Spleen (tissue), 11 donors: ENCODE measurements around the gene CNDP2. TPM values are rescaled to one million over a fixed set of nuclear protein-coding genes. Genes with fewer than 3 reads are reported as not detected.

ENCODE experiments used
- DNase-seq: peaks from one replicate; pipeline ENCODE4 v3.0.0-alpha.2; 2020
- H3K27ac ChIP-seq, 8 donors: fragments of 200-600 bp; sonication (generic) in 7 of 8; 1 replicate in 4 of 8; 2 replicates in 4 of 8; pipeline versions ENCODE4 v1.5.0 to v1.8.0; 2016 to 2021; ENCODE audit warnings: inconsistent platforms in 4 of 8, mild to moderate bottlenecking in 4 of 8, moderate library complexity in 1 of 8
- H3K27me3 ChIP-seq, 7 donors: fragments of 200-600 bp; sonication (generic) in 6 of 7; replicated peaks in 1 of 7; 1 replicate in 4 of 7; 2 replicates in 3 of 7; pipeline versions ENCODE4 v1.5.0 to v1.8.0; 2016 to 2021; ENCODE audit warnings: inconsistent platforms in 3 of 7, mild to moderate bottlenecking in 1 of 7
- H3K36me3 ChIP-seq, 6 donors: fragments of 200-600 bp; sonication (generic) in 5 of 6; 1 replicate in 4 of 6; 2 replicates in 2 of 6; pipeline versions ENCODE4 v1.5.0 to v1.8.0; 2016 to 2021; ENCODE audit warnings: inconsistent platforms in 2 of 6
- H3K4me1 ChIP-seq, 6 donors: fragments of 200-600 bp; sonication (generic) in 5 of 6; 1 replicate in 3 of 6; 2 replicates in 3 of 6; pipeline versions ENCODE4 v1.5.0 to v1.8.0; 2016 to 2021; ENCODE audit warnings: inconsistent platforms in 3 of 6
- H3K4me3 ChIP-seq, 8 donors: fragments of 200-600 bp; sonication (generic) in 7 of 8; 1 replicate in 4 of 8; 2 replicates in 4 of 8; pipeline versions ENCODE4 v1.5.0 to v1.8.0; 2016 to 2021; ENCODE audit warnings: inconsistent platforms in 4 of 8, mild to moderate bottlenecking in 4 of 8, moderate library complexity in 2 of 8
- H3K9me3 ChIP-seq, 8 donors: fragments of 200-600 bp; sonication (generic) in 7 of 8; 1 replicate in 4 of 8; 2 replicates in 4 of 8; pipeline versions ENCODE4 v1.5.0 to v1.8.0; 2016 to 2021; ENCODE audit warnings: inconsistent platforms in 4 of 8
- CTCF ChIP-seq, 11 experiments: fragments of 200-600 bp in 7 of 11; fragments of 450-650 bp in 4 of 11; sonication (generic) in 4 of 11; IDR thresholded peaks in 8 of 11; conservative IDR thresholded peaks in 3 of 11; 1 replicate in 7 of 11; 2 replicates in 4 of 11; pipeline versions ENCODE4 v1.4.0 to v1.8.0; 2016 to 2021; ENCODE audit warnings: antibody characterized with exemption in 11 of 11, inconsistent platforms in 4 of 11, mild to moderate bottlenecking in 1 of 11
- POLR2A ChIP-seq, 3 donors: fragments of 450-650 bp; IDR thresholded peaks; one replicate each; pipeline ENCODE4 v1.5.1; 2017; ENCODE audit warnings: antibody characterized with exemption in 3 of 3, mild to moderate bottlenecking in 1 of 3
- POLR2AphosphoS5 ChIP-seq, 3 donors: sonication (generic); formaldehyde crosslinking; IDR thresholded peaks; one replicate each; pipeline ENCODE4 v1.5.1; 2017; ENCODE audit warnings: antibody characterized with exemption in 3 of 3
- WGBS, 5 donors: extraction: QIAGEN DNeasy Blood & Tissue Kit in 3 of 5; methylation state at CpG; one replicate each; pipeline versions ENCODE4 v1.1.5 to v1.1.7; 2013 to 2018; 5-methylcytosine and 5-hydroxymethylcytosine counted together
- intact Hi-C: fragments of 100-400 bp; cut with DNase I; formaldehyde crosslinking; loops from one replicate; pipeline ENCODE4 v1.15.0; 2023; ENCODE audit warnings: low total_unique reads
- polyA plus RNA-seq, 3 donors: library from polyadenylated mRNA; stranded (reverse); fragments of 200-250 nt; gene quantifications; one replicate each; pipeline ENCODE4 v1.2.1, GENCODE V29; 2013
- total RNA-seq, 7 donors: library from RNA; depleted of rRNA in 3 of 7; stranded (reverse); fragments of >200 nt in 3 of 7; fragmentation: NEBNext Ultra II Directional in 4 of 7; extraction: Animal tissue kit (Norgen Biotek cat#: 25700) in 4 of 7; gene quantifications; one replicate each; pipeline versions ENCODE4 v1.1.0 to v1.2.1, GENCODE V29; 2016 to 2021
- donor health status: healthy with polysubstance abuse.
- donor health status: DM: no; HTN: no; CAD: no; lungs with moderate emphysema.
- donor health status: DM: no; HTN: no; CAD: no.
- donor health status: Bipolar disorder and iron deficiency.
- donor health status: healthy.
- donor health status: DM: no; HTN: no; CAD: no.
- donor health status: DM: yes; HTN: yes; CAD: no.

CNDP2 gene
- total and polyA plus RNA-seq, 10 donors, result 102 to 310 (median 271) TPM

GRCh38 chr18:74496508-74497323 lies 553 bp downstream of the CNDP2 start:
- TF ChIP-seq POLR2A (IDR thresholded peaks at IDR 0.05) (no peak), CTCF (IDR thresholded peaks at IDR 0.05 in 8 of 11, conservative IDR thresholded peaks at IDR 0.05 in 3 of 11) (peak in 1 of 11 experiments; percentile 12)

GRCh38 chr18:74497324-74497676 lies 1.1 kb downstream of the CNDP2 start:
- WGBS, 5 donors, result 88 to 93% (median 90%) methylated on average over 8 of the region's 8 CpGs
- TF ChIP-seq CTCF (IDR thresholded peaks at IDR 0.05 in 8 of 11, conservative IDR thresholded peaks at IDR 0.05 in 3 of 11) (no peak), POLR2A (IDR thresholded peaks at IDR 0.05) (no peak), POLR2AphosphoS5 (IDR thresholded peaks at IDR 0.05) (no peak)
- intact Hi-C loops, result loop anchor here (10.0 kb wide), 1 partner anchor 58 kb away; no protein-coding TSS in a partner anchor
- peaks cover 0 to 16% (median 12%) of the 10 kb centered on the region in 6 donors for H3K36me3 ChIP-seq
- no peak for DNase-seq
- H3K4me1 ChIP-seq, result peaks cover 30 to 68% (median 58%) of the 10 kb centered on the region in 6 donors
- peaks cover 0 to 2% (median 0%) of the 10 kb centered on the region in 8 donors for H3K9me3 ChIP-seq
- no peaks in the 10 kb centered on the region for H3K27me3 ChIP-seq
- peak overlapping the region in 6 of 8 donors; percentile 91 to 97 (median 96) for H3K27ac ChIP-seq
- H3K4me3 ChIP-seq, result peak overlapping the region in 7 of 8 donors; percentile 77 to 93 (median 90)

More at GRCh38 chr18:74496508-74497323, 553 bp downstream of the CNDP2 start:
- intact Hi-C loops, result loop anchor here (10.0 kb wide), 1 partner anchor 58 kb away; no protein-coding TSS in a partner anchor
- Histone ChIP-seq H3K27ac (peak overlapping the region; percentile 86 to 97 (median 94)), H3K27me3 (no peaks in the 10 kb centered on the region), H3K9me3 (peaks cover 0 to 7% (median 1%) of the 10 kb centered on the region in 8 donors), H3K4me1 (peaks cover 27 to 62% (median 52%) of the 10 kb centered on the region in 6 donors), H3K36me3 (peaks cover 0 to 10% (median 7%) of the 10 kb centered on the region in 6 donors), H3K4me3 (peak overlapping the region; percentile 77 to 93 (median 90))
- 5 to 40% (median 6%) methylated on average over 2 to 48 of the region's 48 CpGs for WGBS, 5 donors
- no peak for DNase-seq

- intact Hi-C loops, result loop anchor here (10.0 kb wide), 1 partner anchor 57 kb away; no protein-coding TSS in a partner anchor
- H3K27ac ChIP-seq, result peak overlapping the region in 6 of 8 donors; percentile 91 to 97 (median 96)
- 59 to 80% (median 69%) methylated on average over 3 of the region's 3 CpGs for WGBS, 5 donors
These were observed 1.6 kb downstream of the CNDP2 start for GRCh38 chr18:74497778-74498177.

More at GRCh38 chr18:74497778-74498177, 1.6 kb downstream of the CNDP2 start:
- Histone ChIP-seq H3K27me3 (no peaks in the 10 kb centered on the region), H3K36me3 (peaks cover 0 to 20% (median 17%) of the 10 kb centered on the region in 6 donors), H3K9me3 (no peaks in the 10 kb centered on the region), H3K4me1 (peaks cover 30 to 73% (median 60%) of the 10 kb centered on the region in 6 donors), H3K4me3 (peak overlapping the region in 1 of 8 donors; percentile 90)
- no peak for DNase-seq
- TF ChIP-seq POLR2AphosphoS5 (IDR thresholded peaks at IDR 0.05), result no peak
- no peak for TF ChIP-seq POLR2A (IDR thresholded peaks at IDR 0.05)
- no peak for TF ChIP-seq CTCF (IDR thresholded peaks at IDR 0.05 in 8 of 11, conservative IDR thresholded peaks at IDR 0.05 in 3 of 11)
